Effector memory CD4-positive, alpha-beta T cell (primary cell): ENCODE data around the gene OSBPL3.
"Not testable (repeated sequence)": the region's sequence is repeated elsewhere in the genome, so short reads cannot be mapped to it uniquely, and the experiment has no call there.

Experiments used
- DNase-seq, 3 donors: peaks; one replicate each; pipeline ENCODE4 v3.0.0-alpha.2; 2020
- H3K27ac ChIP-seq: 2 replicates; pipeline ENCODE4 v1.7.0; 2013; ENCODE audit warnings: mild to moderate bottlenecking, low read length, moderate library complexity; ENCODE audit not compliant: insufficient read depth, poor library complexity, severe bottlenecking
- H3K27me3 ChIP-seq: replicated peaks from 2 replicates; pipeline ENCODE4 v1.7.0; 2013; ENCODE audit warnings: mild to moderate bottlenecking, low read length; ENCODE audit not compliant: insufficient read depth, control insufficient read depth, poor library complexity, severe bottlenecking
- H3K36me3 ChIP-seq: 2 replicates; pipeline ENCODE4 v1.7.0; 2013; ENCODE audit warnings: mild to moderate bottlenecking, low read length, moderate library complexity; ENCODE audit not compliant: control insufficient read depth, insufficient read depth
- H3K4me1 ChIP-seq: 2 replicates; pipeline ENCODE4 v1.7.0; 2013; ENCODE audit warnings: low read length, mild to moderate bottlenecking; ENCODE audit not compliant: control insufficient read depth, insufficient read depth, poor library complexity, severe bottlenecking
- H3K4me3 ChIP-seq: 2 replicates; pipeline ENCODE4 v1.7.0; 2013; ENCODE audit warnings: low read length, low read depth, mild to moderate bottlenecking; ENCODE audit not compliant: insufficient read depth, poor library complexity, severe bottlenecking
- H3K9me3 ChIP-seq: 2 replicates; pipeline ENCODE4 v1.7.0; 2013; ENCODE audit warnings: mild to moderate bottlenecking, low read length, moderate library complexity; ENCODE audit not compliant: control insufficient read depth

The OSBPL3 gene

DNA sequence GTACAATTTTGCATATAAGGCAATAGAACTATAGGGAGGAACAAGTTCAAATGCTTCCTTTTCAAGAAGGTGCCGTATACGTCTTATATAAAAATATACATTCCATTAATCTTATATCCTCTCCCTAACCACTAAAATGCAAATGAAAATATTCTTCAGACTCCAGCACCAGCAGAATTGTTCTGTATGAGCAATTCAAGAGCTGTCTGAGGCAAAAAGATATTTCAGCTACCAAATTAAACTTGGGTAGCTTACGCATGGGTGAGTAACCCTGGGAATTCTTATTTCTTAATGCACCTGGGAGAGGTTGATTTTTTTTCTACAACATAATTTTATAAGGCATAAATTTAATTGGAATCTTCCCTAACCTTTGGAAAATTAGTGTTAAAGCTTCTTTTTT lies 180.5 kb downstream of the OSBPL3 start:
- no peak overlapping the region for H3K4me3 ChIP-seq
- no peaks in the 10 kb centered on the region for H3K4me1 ChIP-seq
- H3K27me3 ChIP-seq = no peaks in the 10 kb centered on the region
- no peak for DNase-seq
- H3K36me3 ChIP-seq = peaks cover 29% of the 10 kb centered on the region
- no peaks in the 10 kb centered on the region for H3K9me3 ChIP-seq
- no peak overlapping the region for H3K27ac ChIP-seq

GRCh38 chr7:24798261-24798660 lies 181.7 kb downstream of the OSBPL3 start:
- Histone ChIP-seq H3K9me3 (no peaks in the 10 kb centered on the region), H3K4me3 (no peak overlapping the region), H3K36me3 (peaks cover 18% of the 10 kb centered on the region)

DNA sequence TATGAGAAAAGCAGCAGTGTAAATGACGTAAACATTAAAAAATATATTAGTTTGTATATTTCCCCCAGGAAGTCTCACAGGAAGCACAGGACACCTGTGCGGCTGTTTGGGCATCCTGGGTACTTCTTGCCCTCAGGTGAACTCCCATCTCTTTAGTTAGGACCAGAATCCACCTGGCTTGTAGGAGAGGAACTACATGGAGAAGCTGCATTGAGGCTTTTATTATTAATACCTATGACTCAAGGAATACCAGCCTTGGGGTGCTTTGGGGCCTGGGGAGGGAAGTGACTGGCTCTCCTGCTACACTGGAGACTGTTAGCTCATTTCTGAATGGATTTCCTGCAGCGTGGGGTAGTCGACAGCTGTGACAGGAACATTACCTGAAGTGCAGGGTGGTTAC lies 182.7 kb downstream of the OSBPL3 start:
- Histone ChIP-seq H3K4me1 (no peaks in the 10 kb centered on the region), H3K27me3 (no peaks in the 10 kb centered on the region), H3K27ac (no peak overlapping the region), H3K4me3 (no peak overlapping the region), H3K36me3 (peaks cover 10% of the 10 kb centered on the region), H3K9me3 (no peaks in the 10 kb centered on the region)
- DNase-seq = no peak

More at GRCh38 chr7:24798261-24798660, 181.7 kb downstream of the OSBPL3 start:
- Histone ChIP-seq H3K4me1 (no peaks in the 10 kb centered on the region), H3K27me3 (no peaks in the 10 kb centered on the region), H3K27ac (no peak overlapping the region)
- no peak for DNase-seq

DNA sequence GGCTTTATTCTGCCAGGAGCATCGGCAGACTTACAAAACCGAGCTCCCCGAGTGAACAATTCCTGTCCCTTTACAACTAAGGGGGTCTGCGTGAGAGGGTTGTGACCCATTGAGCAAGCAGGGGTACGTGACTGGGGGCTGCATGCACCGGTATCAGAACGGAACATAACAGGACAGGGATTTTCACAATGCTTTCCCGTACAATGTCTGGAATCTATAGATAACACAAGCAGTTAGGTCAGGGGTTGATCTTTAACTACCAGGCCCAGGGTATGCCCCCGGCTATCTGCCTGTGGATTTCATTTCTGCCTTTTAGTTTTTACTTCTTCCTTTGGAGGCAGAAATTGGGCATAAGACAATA lies 184.6 kb downstream of the OSBPL3 start:
- H3K4me3 ChIP-seq = no peak overlapping the region
- H3K27ac ChIP-seq = no peak overlapping the region
- no peak for DNase-seq
- no peaks in the 10 kb centered on the region for H3K27me3 ChIP-seq
- H3K9me3 ChIP-seq = no peaks in the 10 kb centered on the region
- H3K4me1 ChIP-seq = no peaks in the 10 kb centered on the region
- H3K36me3 ChIP-seq = peaks cover 5% of the 10 kb centered on the region

DNA sequence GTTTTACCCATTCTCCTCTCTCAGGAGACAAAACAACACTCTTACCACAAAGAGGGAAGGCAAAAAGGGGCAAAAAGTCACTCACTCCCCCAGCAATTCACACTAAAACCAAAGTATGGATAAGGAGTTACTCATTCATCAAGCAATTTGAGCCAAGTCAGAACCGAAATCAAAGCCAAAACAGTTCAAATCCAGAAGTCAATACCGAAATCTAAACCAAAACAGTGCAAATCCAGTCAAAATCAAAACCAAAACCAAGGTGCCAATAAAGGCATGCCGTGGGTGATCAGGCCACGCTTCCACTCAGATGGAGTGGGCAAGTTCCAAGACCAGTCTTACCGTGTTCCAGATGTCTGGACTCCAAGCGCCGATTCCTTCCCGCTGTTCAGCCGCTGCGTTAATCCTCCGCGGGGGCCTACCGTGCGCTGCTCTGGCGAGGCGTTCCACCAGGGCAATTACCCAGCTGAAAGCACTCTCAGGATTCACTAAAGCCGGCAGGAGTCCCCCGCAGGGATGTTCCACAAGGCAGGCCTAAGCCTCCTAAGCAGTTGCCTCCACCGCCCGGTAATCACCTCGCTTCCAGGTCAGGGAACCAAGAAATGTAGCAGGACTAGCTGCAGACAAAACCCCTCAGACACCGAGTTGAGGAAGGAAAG lies 185.1 kb downstream of the OSBPL3 start:
- not testable (repeated sequence) for H3K9me3 ChIP-seq, H3K4me3 ChIP-seq, H3K27ac ChIP-seq, H3K27me3 ChIP-seq, H3K36me3 ChIP-seq, DNase-seq, H3K4me1 ChIP-seq

- Histone ChIP-seq H3K36me3 (peaks cover 5% of the 10 kb centered on the region), H3K4me3 (no peak overlapping the region), H3K27ac (no peak overlapping the region), H3K4me1 (no peaks in the 10 kb centered on the region), H3K27me3 (no peaks in the 10 kb centered on the region), H3K9me3 (no peaks in the 10 kb centered on the region)
- no peak for DNase-seq
These were observed 185.9 kb downstream of the OSBPL3 start for GRCh38 chr7:24793982-24794648.

- Histone ChIP-seq H3K36me3 (no peaks in the 10 kb centered on the region), H3K9me3 (no peaks in the 10 kb centered on the region), H3K4me3 (no peak overlapping the region), H3K27ac (no peak overlapping the region), H3K4me1 (no peaks in the 10 kb centered on the region), H3K27me3 (no peaks in the 10 kb centered on the region)
- DNase-seq = no peak
These were observed 190.9 kb downstream of the OSBPL3 start for GRCh38 chr7:24788961-24789576.

DNA sequence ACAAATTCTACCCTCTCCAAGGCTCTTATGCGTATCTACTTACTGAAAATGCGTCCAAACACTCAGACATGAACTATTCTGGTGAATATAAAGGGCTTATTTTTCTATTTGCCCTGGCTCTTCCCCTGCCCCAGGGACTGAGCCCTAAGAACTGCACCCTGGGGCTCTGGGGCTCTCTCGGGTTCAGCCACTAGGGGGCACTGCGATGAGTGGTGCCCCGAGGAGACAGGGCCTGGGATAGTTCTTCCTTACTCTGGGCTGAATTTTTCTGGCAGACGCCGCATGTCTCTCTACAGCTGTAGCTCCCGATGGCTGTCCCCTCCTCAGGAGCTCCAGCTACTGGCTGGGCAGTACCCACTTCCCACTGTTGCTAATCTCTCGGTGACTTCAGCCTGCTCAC lies 191.9 kb downstream of the OSBPL3 start:
- Histone ChIP-seq H3K27me3 (no peaks in the 10 kb centered on the region), H3K9me3 (no peaks in the 10 kb centered on the region), H3K27ac (no peak overlapping the region), H3K36me3 (no peaks in the 10 kb centered on the region), H3K4me1 (no peaks in the 10 kb centered on the region), H3K4me3 (no peak overlapping the region)
- no peak for DNase-seq

DNA sequence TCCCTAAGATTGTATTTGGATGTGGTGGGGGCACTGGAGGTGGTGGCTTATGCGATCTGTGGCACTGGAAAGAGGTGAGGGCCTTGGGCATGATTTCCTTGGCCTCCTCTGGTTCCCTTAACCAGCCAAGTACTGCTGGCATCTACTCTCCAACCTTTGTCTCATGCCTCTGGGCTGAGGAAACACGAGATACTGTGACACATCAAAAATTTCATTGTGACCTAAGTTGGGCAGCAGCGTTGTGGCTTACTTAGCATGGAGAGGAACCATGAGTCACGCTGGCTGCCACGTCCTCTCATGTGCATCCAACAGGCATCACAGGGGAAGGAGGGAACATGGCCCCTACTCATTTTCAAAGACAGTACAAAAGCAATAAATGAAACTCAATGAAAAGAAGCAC lies 193.0 kb downstream of the OSBPL3 start:
- Histone ChIP-seq H3K36me3 (no peaks in the 10 kb centered on the region), H3K4me3 (no peak overlapping the region), H3K4me1 (no peaks in the 10 kb centered on the region), H3K27me3 (no peaks in the 10 kb centered on the region), H3K9me3 (no peaks in the 10 kb centered on the region), H3K27ac (no peak overlapping the region)
- no peak for DNase-seq

DNA sequence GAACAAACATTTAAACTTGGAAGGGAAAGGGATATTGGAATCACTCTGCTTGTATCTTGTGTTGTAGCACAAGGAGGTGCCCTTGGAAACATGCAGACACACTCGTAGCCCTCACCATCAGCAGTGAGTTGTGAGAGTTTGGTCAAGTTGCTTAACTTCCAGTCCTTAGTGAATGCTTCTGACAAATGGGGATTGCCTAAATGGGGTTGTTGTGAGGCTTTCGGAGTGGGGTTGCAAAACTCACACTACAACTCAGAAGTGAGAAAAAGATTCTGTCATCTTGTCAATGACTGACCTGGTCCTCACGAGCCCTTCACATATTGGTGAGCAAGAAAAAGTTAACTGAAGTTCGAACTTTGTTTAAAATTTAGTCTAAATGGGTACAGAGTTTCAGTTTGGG lies 193.7 kb downstream of the OSBPL3 start:
- DNase-seq = no peak
- no peak overlapping the region for H3K4me3 ChIP-seq
- H3K4me1 ChIP-seq = no peaks in the 10 kb centered on the region
- H3K9me3 ChIP-seq = no peaks in the 10 kb centered on the region
- H3K27ac ChIP-seq = no peak overlapping the region
- no peaks in the 10 kb centered on the region for H3K36me3 ChIP-seq
- no peaks in the 10 kb centered on the region for H3K27me3 ChIP-seq
